Esophagus mucosa (tissue), 1 donor: ENCODE results near the gene SLC36A1. TPM values are rescaled to one million over a fixed set of nuclear protein-coding genes. Genes with fewer than 3 reads are reported as not detected.

ENCODE experiments used
- ATAC-seq: fragments of 200-7000 bp; cut with Tn5 transposase; one replicate; pipeline ENCODE4 v1.9.1; 2020
- total RNA-seq: library from RNA; stranded (reverse); gene quantifications from one replicate; pipeline ENCODE4 v1.2.4, GENCODE V29; 2023
- donor health status: DM: yes; HTN: yes; CAD: no.

Gene SLC36A1
- total RNA-seq, 1 donor from 2014 or later = 5.9 TPM

DNA sequence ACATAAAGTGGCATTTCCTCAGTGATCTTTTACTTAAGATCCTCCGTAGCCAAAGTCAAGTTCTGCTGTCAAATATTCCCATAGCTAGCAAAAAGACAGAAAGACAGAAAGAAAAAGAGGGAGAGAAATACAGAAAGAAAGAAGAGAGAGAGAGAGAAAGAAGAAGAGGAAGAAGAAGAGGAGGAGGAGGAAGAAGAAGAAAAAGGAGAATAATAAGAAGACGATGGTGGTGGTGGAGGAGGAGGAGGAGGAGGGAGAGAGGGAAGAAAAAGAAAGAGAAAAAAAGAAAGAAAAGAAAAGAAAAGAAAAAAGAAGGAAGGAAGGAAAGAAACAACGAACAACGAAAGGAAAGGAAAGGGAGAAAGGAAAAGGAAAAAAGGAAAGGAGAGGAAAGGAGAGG, 89.6 kb downstream of the SLC36A1 start:
- no peak for ATAC-seq

DNA sequence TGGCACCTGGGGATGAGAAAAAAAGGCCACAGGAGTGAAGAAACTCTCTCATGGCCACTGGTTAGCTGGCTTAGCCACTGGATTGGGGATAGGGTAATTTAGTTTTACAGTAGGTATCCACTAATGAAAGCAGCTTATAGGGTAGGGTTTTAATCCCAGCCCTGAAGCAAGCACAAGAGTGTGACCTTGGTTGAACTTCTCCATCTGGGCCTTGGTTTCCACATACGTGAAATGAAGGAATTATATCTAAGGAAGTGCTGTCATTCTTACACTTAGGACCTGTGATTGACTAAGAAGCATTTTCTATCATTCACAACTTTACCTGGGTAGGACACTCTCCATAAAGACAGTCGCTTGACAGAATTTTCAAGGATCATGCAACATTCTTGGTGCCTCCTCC, 94.2 kb downstream of the SLC36A1 start:
- no peak for ATAC-seq

Other genes starting within 250 kb of the SLC36A1 start
- gene CCDC69, start 223.5 kb upstream of the SLC36A1 start, total RNA-seq = 8.4 TPM
- gene GM2A, start 194.4 kb upstream of the SLC36A1 start, total RNA-seq = 118 TPM
- gene SLC36A3, start 143.8 kb upstream of the SLC36A1 start, total RNA-seq = not detected
- gene SLC36A2, start 100.0 kb upstream of the SLC36A1 start, total RNA-seq = not detected
- 82.5 TPM for gene FAT2, start 143.7 kb downstream of the SLC36A1 start, total RNA-seq
- 76.4 TPM for gene SPARC, start 239.3 kb downstream of the SLC36A1 start, total RNA-seq